Cardiac fibroblast (primary cell): Measurements from ENCODE around the gene TMEM98.

Source experiments
- DNase-seq, 2 donors: peaks; one replicate each; pipeline versions ENCODE4 v3.0.0 to v3.0.0-alpha.2; 2010; ENCODE audit warnings: low read depth in 2 of 2
- H3K4me3 ChIP-seq, 2 donors: replicated peaks in 1 of 2; 1 replicate in 1 of 2; 2 replicates in 1 of 2; pipeline ENCODE4 v1.5.1; 2011; ENCODE audit warnings: low read depth in 2 of 2, low read length in 2 of 2, mild to moderate bottlenecking in 2 of 2, moderate library complexity in 1 of 2
- CTCF ChIP-seq: IDR thresholded peaks from one replicate; pipeline ENCODE4 v1.5.1; 2011; ENCODE audit warnings: low read depth, mild to moderate bottlenecking, low read length, inconsistent platforms

Gene TMEM98

GRCh38 chr17:32933881-32934280, 5.9 kb downstream of the TMEM98 start:
- no peak overlapping the region for H3K4me3 ChIP-seq
- no peak for DNase-seq
- TF ChIP-seq CTCF: no peak

GRCh38 chr17:32935726-32936125, 7.8 kb downstream of the TMEM98 start:
- no peak for TF ChIP-seq CTCF
- no peak overlapping the region for H3K4me3 ChIP-seq
- no peak for DNase-seq

GRCh38 chr17:32936186-32936893, 8.4 kb downstream of the TMEM98 start:
- no peak for TF ChIP-seq CTCF
- DNase-seq: no peak
- no peak overlapping the region for H3K4me3 ChIP-seq

- TF ChIP-seq CTCF: peak; percentile 82
- peak; percentile 73 to 88 for DNase-seq
- no peak overlapping the region for H3K4me3 ChIP-seq
These were observed 9.0 kb downstream of the TMEM98 start for GRCh38 chr17:32936894-32937500.

GRCh38 chr17:32940706-32941390, 12.9 kb downstream of the TMEM98 start:
- no peak for DNase-seq
- H3K4me3 ChIP-seq: no peak overlapping the region
- no peak for TF ChIP-seq CTCF

GRCh38 chr17:32941419-32942032, 13.6 kb downstream of the TMEM98 start:
- no peak for DNase-seq
- no peak overlapping the region for H3K4me3 ChIP-seq
- TF ChIP-seq CTCF: peak; percentile 24
